H1 (cell line): ENCODE data around the gene TRAF3IP1. TPM values are rescaled to one million over a fixed set of nuclear protein-coding genes. Genes with fewer than 3 reads are reported as not detected.
"Not testable (repeated sequence)": the region's sequence is repeated elsewhere in the genome, so short reads cannot be mapped to it uniquely, and the experiment has no call there.

Experiments used
- CTCF ChIA-PET: fragments of 300-600 bp; sonication (Branson Sonifier 250); formaldehyde crosslinking; loops from one replicate; lab custom pipeline; 2021; ENCODE audit not compliant: partially characterized antibody; lab: Charles Lee
- POLR2A ChIA-PET: fragments of 300-600 bp; sonication (Branson Sonifier 250); formaldehyde crosslinking; loops from one replicate; lab custom pipeline; 2021; ENCODE audit warnings: inconsistent platforms; ENCODE audit not compliant: partially characterized antibody; lab: Charles Lee
- DNase-seq, 2 experiments: peaks; one replicate each; pipeline versions ENCODE4 v3.0.0 to v3.0.0-alpha.2; 2010 to 2022; ENCODE audit warnings: low spot score in 2 of 2, low read depth in 1 of 2, mixed read lengths in 1 of 2
- FAIRE-seq: peaks from 2 replicates; lab custom pipeline; 2011; peaks lifted over from hg19 to GRCh38; lab: Jason Lieb, UNC
- H2AFZ ChIP-seq: 2 replicates; pipeline ENCODE4 v1.8.1; 2012; ENCODE audit warnings: low read length, inconsistent platforms
- H2AK5ac ChIP-seq: 2 replicates; pipeline ENCODE4 v1.6.1; 2013; ENCODE audit warnings: low read depth, low read length
- H2BK120ac ChIP-seq: replicated peaks from 2 replicates; pipeline ENCODE3; 2013; ENCODE audit warnings: low read depth, low read length, inconsistent platforms
- H2BK12ac ChIP-seq: 2 replicates; pipeline ENCODE4 v1.6.1; 2013; ENCODE audit warnings: low read depth, low read length
- H2BK15ac ChIP-seq: 2 replicates; pipeline ENCODE4 v1.6.1; 2013; ENCODE audit warnings: low read length
- H2BK20ac ChIP-seq: 2 replicates; pipeline ENCODE4 v1.6.1; 2013; ENCODE audit warnings: low read length
- H2BK5ac ChIP-seq: 2 replicates; pipeline ENCODE4 v1.6.1; 2013; ENCODE audit warnings: low read depth, low read length
- H3K14ac ChIP-seq: 2 replicates; pipeline ENCODE4 v1.6.1; 2013; ENCODE audit warnings: inconsistent platforms; ENCODE audit not compliant: insufficient read length
- H3K18ac ChIP-seq: 2 replicates; pipeline ENCODE4 v1.6.1; 2013; ENCODE audit warnings: low read length; ENCODE audit errors: extremely low read depth
- H3K23ac ChIP-seq: 2 replicates; pipeline ENCODE4 v1.6.1; 2013; ENCODE audit warnings: inconsistent platforms; ENCODE audit not compliant: insufficient read length
- H3K23me2 ChIP-seq: 2 replicates; pipeline ENCODE4 v1.6.1; 2013; ENCODE audit warnings: low read depth, low read length
- H3K27ac ChIP-seq: 2 replicates; pipeline ENCODE4 v1.6.1; 2011; ENCODE audit warnings: low read depth, low read length, inconsistent platforms
- H3K27me3 ChIP-seq, 4 experiments: replicated peaks in 1 of 4; 1 replicate in 1 of 4; 2 replicates in 3 of 4; pipeline versions ENCODE4 v1.6.1 to v1.8.1; 2011 to 2013; ENCODE audit warnings: low read length in 3 of 4, mild to moderate bottlenecking in 3 of 4, inconsistent platforms in 2 of 4, mixed read lengths in 2 of 4, moderate library complexity in 1 of 4; ENCODE audit not compliant: control insufficient read depth in 3 of 4, insufficient read depth in 3 of 4; ENCODE audit errors: extremely low read depth in 1 of 4
- H3K36me3 ChIP-seq, 4 experiments: 2 replicates each; pipeline versions ENCODE4 v1.6.1 to v1.8.1; 2011 to 2013; ENCODE audit warnings: mild to moderate bottlenecking in 4 of 4, low read length in 3 of 4, moderate library complexity in 2 of 4, control low read depth in 1 of 4, inconsistent platforms in 1 of 4; ENCODE audit not compliant: insufficient read depth in 4 of 4, control insufficient read depth in 2 of 4
- H3K4ac ChIP-seq: replicated peaks from 2 replicates; pipeline ENCODE3; 2013; ENCODE audit warnings: low read length, low read depth, mixed read lengths, inconsistent platforms; ENCODE audit not compliant: insufficient read length
- H3K4me1 ChIP-seq, 4 experiments: replicated peaks in 1 of 4; 1 replicate in 1 of 4; 2 replicates in 3 of 4; pipeline versions ENCODE4 v1.6.1 to v1.8.1; 2011 to 2013; ENCODE audit warnings: low read length in 3 of 4, inconsistent platforms in 2 of 4, mixed read lengths in 1 of 4; ENCODE audit not compliant: insufficient read depth in 4 of 4, control insufficient read depth in 3 of 4
- H3K4me2 ChIP-seq, 2 experiments: 2 replicates each; pipeline versions ENCODE4 v1.6.1 to v1.8.1; 2011 to 2013; ENCODE audit warnings: low read depth in 2 of 2, low read length in 2 of 2, control low read depth in 1 of 2, inconsistent platforms in 1 of 2, mild to moderate bottlenecking in 1 of 2; ENCODE audit not compliant: insufficient read depth in 1 of 2
- H3K4me3 ChIP-seq, 4 experiments: fragments of 200-600, 300-600 bp in 1 of 4; sonication (generic), shearing (Covaris generic), sonication (Bioruptor Twin) in 1 of 4; 2 replicates each; pipeline versions ENCODE4 v1.5.1 to v1.8.1; 2011 to 2016; ENCODE audit warnings: low read length in 4 of 4, low read depth in 3 of 4, control low read depth in 2 of 4, inconsistent platforms in 2 of 4, mild to moderate bottlenecking in 2 of 4, mixed read lengths in 1 of 4, moderate library complexity in 1 of 4; ENCODE audit not compliant: insufficient read depth in 2 of 4; ENCODE audit errors: extremely low read depth in 1 of 4
- H3K56ac ChIP-seq: replicated peaks from 2 replicates; pipeline ENCODE3; 2013; ENCODE audit warnings: low read depth, mild to moderate bottlenecking, mixed read lengths, low read length, inconsistent platforms; ENCODE audit not compliant: insufficient read length
- H3K79me1 ChIP-seq: 2 replicates; pipeline ENCODE4 v1.6.1; 2013; ENCODE audit warnings: low read depth, low read length, control low read depth
- H3K79me2 ChIP-seq, 2 experiments: 2 replicates each; pipeline versions ENCODE4 v1.6.1 to v1.8.1; 2012 to 2013; ENCODE audit warnings: low read length in 2 of 2, mild to moderate bottlenecking in 2 of 2, inconsistent platforms in 1 of 2; ENCODE audit not compliant: insufficient read depth in 2 of 2, control insufficient read depth in 1 of 2
- H3K9ac ChIP-seq, 4 experiments: replicated peaks in 1 of 4; 1 replicate in 1 of 4; 2 replicates in 3 of 4; pipeline versions ENCODE4 v1.6.1 to v1.8.1; 2011 to 2013; ENCODE audit warnings: low read depth in 3 of 4, low read length in 3 of 4, control low read depth in 2 of 4, mild to moderate bottlenecking in 2 of 4, moderate library complexity in 2 of 4, inconsistent platforms in 1 of 4; ENCODE audit errors: extremely low read depth in 1 of 4
- H3K9me3 ChIP-seq, 2 experiments: 2 replicates each; pipeline versions ENCODE4 v1.6.1 to v1.8.1; 2012 to 2013; ENCODE audit warnings: mild to moderate bottlenecking in 2 of 2, moderate library complexity in 2 of 2, control low read depth in 1 of 2, inconsistent platforms in 1 of 2, low read depth in 1 of 2, low read length in 1 of 2, mixed read lengths in 1 of 2; ENCODE audit not compliant: insufficient read depth in 2 of 2
- H4K20me1 ChIP-seq, 2 experiments: replicated peaks in 1 of 2; 2 replicates each; pipeline versions ENCODE3 to v1.8.1; 2011 to 2013; ENCODE audit warnings: inconsistent platforms in 2 of 2, low read length in 2 of 2, mild to moderate bottlenecking in 1 of 2; ENCODE audit not compliant: insufficient read depth in 2 of 2, control insufficient read depth in 1 of 2
- H4K5ac ChIP-seq: 2 replicates; pipeline ENCODE4 v1.6.1; 2013; ENCODE audit warnings: low read length, low read depth, mixed read lengths, inconsistent platforms; ENCODE audit not compliant: insufficient read length
- H4K8ac ChIP-seq: 2 replicates; pipeline ENCODE4 v1.8.0; 2013; ENCODE audit warnings: mild to moderate bottlenecking, moderate library complexity, low read length, inconsistent platforms; ENCODE audit not compliant: insufficient read depth; ENCODE audit errors: extremely low read depth
- H4K91ac ChIP-seq: replicated peaks from 2 replicates; pipeline ENCODE3; 2013; ENCODE audit warnings: low read length, mixed read lengths, inconsistent platforms; ENCODE audit not compliant: insufficient read length
- WGBS, 2 experiments: shearing (Covaris generic) in 1 of 2; methylation state at CpG; one replicate each; pipeline versions ENCODE4 v1.1.6 to v1.1.7; 2013 to 2015; ENCODE audit warnings: low lambda C conversion rate in 2 of 2, mixed read lengths in 2 of 2, inconsistent platforms in 1 of 2, low coverage in 1 of 2, missing lambda C conversion rate in 1 of 2; ENCODE audit not compliant: insufficient replicate concordance in 2 of 2, insufficient coverage in 1 of 2, insufficient read length in 1 of 2; ENCODE audit errors: extremely low coverage in 1 of 2, missing lambda C conversion rate in 1 of 2; 5-methylcytosine and 5-hydroxymethylcytosine counted together
- polyA plus RNA-seq, 7 experiments: library from polyadenylated mRNA; depleted of rRNA in 3 of 7; stranded (reverse) in 5 of 7; unstranded in 2 of 7; fragments of >200 nt in 5 of 7; fragments of 200-250 nt in 2 of 7; gene quantifications; 1 replicate in 5 of 7; 2 replicates in 1 of 7; 4 replicates in 1 of 7; pipeline versions ENCODE4 v1.2.1 to v1.2.3, GENCODE V29; 2011 to 2013; ENCODE audit warnings: missing spikeins in 2 of 7, mixed read lengths in 2 of 7
- total RNA-seq: library from RNA; stranded (reverse); fragmentation: NEBNext Ultra II Directional; extraction: Animal tissue kit (Norgen Biotek cat#: 25700); gene quantifications from 2 replicates; pipeline ENCODE4 v1.2.1, GENCODE V29; 2021

Gene TRAF3IP1
- total and polyA plus RNA-seq, 2 of the 8 experiments (the other 6 are each of a cell fraction or from before 2014, with no cell fraction given) = 2.3 to 17.5 TPM

- H3K9me3 ChIP-seq, POLR2A ChIA-PET, H4K91ac ChIP-seq, H2BK12ac ChIP-seq, H2AFZ ChIP-seq, H4K5ac ChIP-seq, H4K20me1 ChIP-seq, H3K18ac ChIP-seq, DNase-seq, H3K27ac ChIP-seq, H3K4me1 ChIP-seq, H4K8ac ChIP-seq, H2BK5ac ChIP-seq, H2BK120ac ChIP-seq, H3K4me2 ChIP-seq, H2BK20ac ChIP-seq, H3K56ac ChIP-seq, H3K79me2 ChIP-seq, FAIRE-seq, H2BK15ac ChIP-seq, H3K4ac ChIP-seq, H3K23ac ChIP-seq, H3K36me3 ChIP-seq, H3K9ac ChIP-seq, H3K79me1 ChIP-seq, H3K4me3 ChIP-seq, H3K14ac ChIP-seq, H3K23me2 ChIP-seq, H3K27me3 ChIP-seq, H2AK5ac ChIP-seq: not testable (repeated sequence)
- CTCF ChIA-PET = interaction anchor here (0.7 to 1.2 kb wide), 6 partner anchors 10 to 795 kb away, joined by 3 to 4 read pairs (median 4); no protein-coding TSS in a partner anchor
- WGBS, 2 experiments = 87% methylated on average over 14 of the region's 14 CpGs; no CpG with 5 or more reads in 1 of the 2 experiments
Measured at GRCh38 chr2:238310721-238311120, 9.6 kb upstream of the TRAF3IP1 start.
